ENCODE measurements around the gene RBM33.

DNA sequence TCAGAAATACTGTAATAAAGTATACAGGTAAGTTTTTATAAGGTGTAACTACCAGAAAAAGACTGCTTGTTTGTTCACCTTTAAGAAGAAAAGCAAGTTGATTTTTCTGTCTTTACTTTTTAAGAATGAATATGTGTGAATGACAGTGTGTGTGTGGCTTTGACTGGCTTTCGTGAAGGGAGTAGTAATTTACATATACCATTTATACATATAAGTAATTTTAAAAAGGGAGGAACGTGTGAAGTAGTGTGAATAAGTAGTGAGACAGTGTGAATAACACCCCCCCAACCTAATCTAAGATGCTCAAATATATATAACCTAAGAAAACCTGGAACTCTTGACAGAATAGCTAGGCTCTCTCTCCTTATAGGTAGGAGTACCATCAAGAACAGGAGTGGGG is 33.2 kb downstream of the RBM33 start:
- TF ChIP-seq EZH2 (IDR thresholded peaks at IDR 0.05; ENCODE audit: insufficient read depth, poor library complexity, severe bottlenecking), result no peak
- TF ChIP-seq EZH2phosphoT487 (IDR thresholded peaks at IDR 0.05; ENCODE audit: insufficient read depth, low read depth), result no peak
